Natural killer cell (primary cell): ENCODE data around the gene SRP19. TPM values are rescaled to one million over a fixed set of nuclear protein-coding genes. Genes with fewer than 3 reads are reported as not detected.
"Not testable (repeated sequence)": the region's sequence is repeated elsewhere in the genome, so short reads cannot be mapped to it uniquely, and the experiment has no call there.

Experiments used
- ATAC-seq, 3 donors: fragments of 150-1000 bp in 2 of 3; fragments of 200-7000 bp in 1 of 3; cut with Tn5 transposase; 1 replicate in 1 of 3; 2 replicates in 2 of 3; pipeline ENCODE4 v1.10.0; 2021; ENCODE audit warnings: mild to moderate bottlenecking in 2 of 3, moderate library complexity in 2 of 3
- DNase-seq, 2 donors: peaks; one replicate each; pipeline versions ENCODE4 v3.0.0 to v3.0.0-alpha.2; 2013 to 2021; ENCODE audit warnings: mixed read lengths in 1 of 2
- H3K27ac ChIP-seq: one replicate; pipeline ENCODE4 v1.5.1; 2013; ENCODE audit warnings: mild to moderate bottlenecking, low read length
- H3K27me3 ChIP-seq: one replicate; pipeline ENCODE4 v1.6.1; 2013; ENCODE audit warnings: low read length; ENCODE audit not compliant: control insufficient read depth, insufficient read depth
- H3K36me3 ChIP-seq: one replicate; pipeline ENCODE4 v1.6.1; 2013; ENCODE audit warnings: low read length; ENCODE audit not compliant: control insufficient read depth, insufficient read depth
- H3K4me1 ChIP-seq: one replicate; pipeline ENCODE4 v1.6.1; 2013; ENCODE audit warnings: low read length; ENCODE audit not compliant: control insufficient read depth, insufficient read depth
- H3K4me3 ChIP-seq: one replicate; pipeline ENCODE4 v1.5.1; 2013; ENCODE audit warnings: low read length
- H3K9me3 ChIP-seq: one replicate; pipeline ENCODE4 v1.6.1; 2013; ENCODE audit warnings: low read length; ENCODE audit not compliant: control insufficient read depth, insufficient read depth
- H3K27ac Mint-ChIP-seq, 2 donors: one replicate each; pipeline ENCODE4 v1.8.0; 2022; ENCODE audit warnings: mild to moderate bottlenecking in 2 of 2, mixed read lengths in 2 of 2, moderate library complexity in 1 of 2
- H3K27me3 Mint-ChIP-seq, 2 donors: one replicate each; pipeline ENCODE4 v1.8.0; 2022; ENCODE audit warnings: low read depth in 2 of 2, mixed read lengths in 2 of 2
- H3K36me3 Mint-ChIP-seq: one replicate; pipeline ENCODE4 v1.8.0; 2022; ENCODE audit warnings: mixed read lengths
- H3K4me1 Mint-ChIP-seq, 2 donors: one replicate each; pipeline ENCODE4 v1.8.0; 2022; ENCODE audit warnings: mixed read lengths in 2 of 2
- H3K4me3 Mint-ChIP-seq: one replicate; pipeline ENCODE4 v1.8.0; 2022; ENCODE audit warnings: mild to moderate bottlenecking, moderate library complexity, mixed read lengths
- H3K9me3 Mint-ChIP-seq, 2 donors: one replicate each; pipeline ENCODE4 v1.8.0; 2022; ENCODE audit warnings: mixed read lengths in 2 of 2
- whole genome bisulfite sequencing: methylation state at CpG from one replicate; pipeline ENCODE4 v1.1.7; 2013; ENCODE audit warnings: missing lambda C conversion rate; ENCODE audit not compliant: insufficient coverage; 5-methylcytosine and 5-hydroxymethylcytosine counted together
- intact Hi-C: fragments of 100-400 bp; cut with micrococcal nuclease; formaldehyde crosslinking; loops from one replicate; pipeline ENCODE4 v1.14.2; 2022
- total RNA-seq, 4 donors: library from RNA; stranded (reverse); fragments of 120-200 nt in 1 of 4; gene quantifications; one replicate each; pipeline versions ENCODE4 v1.2.3 to v1.2.4, GENCODE V29; 2013 to 2022
- TF ChIP-seq, protein P1 (sequence below): fragments of 200-600 bp; IDR thresholded peaks from one replicate; pipeline ENCODE4 v1.8.0; 2022; ENCODE audit warnings: antibody characterized with exemption

SRP19 gene
- total RNA-seq, 3 donors from 2014 or later (not counting 1 experiment from before 2014, with no cell fraction given) = 52.8 to 58.5 (median 54.7) TPM

GRCh38 chr5:112885001-112885400, 23.9 kb downstream of the SRP19 start:
- 98% methylated on average over 3 of the region's 3 CpGs for WGBS
- intact Hi-C loops = no loop called here
- no peak overlapping the region for H3K4me3 Mint-ChIP-seq
- peak overlapping the region in 1 of 2 donors; percentile 46 for H3K27ac Mint-ChIP-seq
- TF ChIP-seq, protein P1, sequence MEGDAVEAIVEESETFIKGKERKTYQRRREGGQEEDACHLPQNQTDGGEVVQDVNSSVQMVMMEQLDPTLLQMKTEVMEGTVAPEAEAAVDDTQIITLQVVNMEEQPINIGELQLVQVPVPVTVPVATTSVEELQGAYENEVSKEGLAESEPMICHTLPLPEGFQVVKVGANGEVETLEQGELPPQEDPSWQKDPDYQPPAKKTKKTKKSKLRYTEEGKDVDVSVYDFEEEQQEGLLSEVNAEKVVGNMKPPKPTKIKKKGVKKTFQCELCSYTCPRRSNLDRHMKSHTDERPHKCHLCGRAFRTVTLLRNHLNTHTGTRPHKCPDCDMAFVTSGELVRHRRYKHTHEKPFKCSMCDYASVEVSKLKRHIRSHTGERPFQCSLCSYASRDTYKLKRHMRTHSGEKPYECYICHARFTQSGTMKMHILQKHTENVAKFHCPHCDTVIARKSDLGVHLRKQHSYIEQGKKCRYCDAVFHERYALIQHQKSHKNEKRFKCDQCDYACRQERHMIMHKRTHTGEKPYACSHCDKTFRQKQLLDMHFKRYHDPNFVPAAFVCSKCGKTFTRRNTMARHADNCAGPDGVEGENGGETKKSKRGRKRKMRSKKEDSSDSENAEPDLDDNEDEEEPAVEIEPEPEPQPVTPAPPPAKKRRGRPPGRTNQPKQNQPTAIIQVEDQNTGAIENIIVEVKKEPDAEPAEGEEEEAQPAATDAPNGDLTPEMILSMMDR = no peak
- H3K27me3 Mint-ChIP-seq = no peaks in the 10 kb centered on the region
- peaks cover 46% of the 10 kb centered on the region for H3K36me3 ChIP-seq
- no peaks in the 10 kb centered on the region for H3K9me3 ChIP-seq
- H3K27ac ChIP-seq = no peak overlapping the region
- DNase-seq (no peak), ATAC-seq (no peak)
- H3K36me3 Mint-ChIP-seq = no peaks in the 10 kb centered on the region
- H3K4me3 ChIP-seq = no peak overlapping the region
- peaks cover 15% of the 10 kb centered on the region for H3K4me1 ChIP-seq
- H3K27me3 ChIP-seq = no peaks in the 10 kb centered on the region
- no peaks in the 10 kb centered on the region for H3K9me3 Mint-ChIP-seq
- H3K4me1 Mint-ChIP-seq = peaks cover 23 to 31% of the 10 kb centered on the region in 2 donors

DNA sequence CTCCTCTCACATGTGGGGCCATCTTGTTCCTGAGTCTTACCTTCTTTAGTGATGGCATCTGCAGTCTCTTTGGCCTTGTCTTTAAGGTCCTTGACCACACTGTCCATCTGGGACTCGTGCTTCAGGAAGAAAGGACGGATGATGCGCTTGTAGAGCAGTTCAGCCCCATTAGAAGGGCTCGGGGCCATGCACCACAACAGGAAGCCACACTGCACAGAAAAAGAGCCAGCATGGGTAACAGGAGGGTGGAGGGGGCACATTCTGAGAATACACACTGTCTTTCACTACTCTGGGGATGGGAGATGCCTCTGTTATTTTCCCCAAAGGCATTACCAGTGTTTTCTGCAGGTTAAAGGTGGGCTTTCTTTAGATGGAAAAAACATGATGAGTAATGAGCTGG, 25.9 kb downstream of the SRP19 start:
- Mint-ChIP-seq H3K27me3 (no peaks in the 10 kb centered on the region), H3K4me1 (peaks cover 23 to 32% of the 10 kb centered on the region in 2 donors), H3K27ac (peak overlapping the region; percentile 63 to 74), H3K36me3 (peaks cover 1% of the 10 kb centered on the region), H3K9me3 (no peaks in the 10 kb centered on the region), H3K4me3 (peak overlapping the region; percentile 18)
- intact Hi-C loops = no loop called here
- Histone ChIP-seq H3K9me3 (no peaks in the 10 kb centered on the region), H3K27me3 (no peaks in the 10 kb centered on the region), H3K27ac (peak overlapping the region; percentile 41), H3K4me1 (peaks cover 18% of the 10 kb centered on the region), H3K4me3 (no peak overlapping the region), H3K36me3 (peaks cover 38% of the 10 kb centered on the region)
- TF ChIP-seq, protein P1 = no peak
- 19% methylated on average over 4 of the region's 4 CpGs for WGBS
- ATAC-seq = peak; percentile 61 to 84 (median 67)
- peak in 1 of 2 donors; percentile 26 for DNase-seq

DNA sequence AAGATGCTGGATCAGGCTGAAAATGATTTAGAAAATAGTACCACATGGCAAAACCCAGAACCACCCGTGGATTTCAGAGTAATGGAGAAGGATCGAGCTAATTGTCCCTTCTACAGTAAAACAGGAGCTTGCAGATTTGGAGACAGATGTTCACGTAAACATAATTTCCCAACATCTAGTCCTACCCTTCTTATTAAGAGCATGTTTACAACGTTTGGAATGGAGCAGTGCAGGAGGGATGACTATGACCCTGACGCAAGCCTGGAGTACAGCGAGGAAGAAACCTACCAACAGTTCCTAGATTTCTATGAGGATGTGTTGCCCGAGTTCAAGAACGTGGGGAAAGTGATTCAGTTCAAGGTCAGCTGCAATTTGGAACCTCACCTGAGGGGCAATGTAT, 31.0 kb downstream of the SRP19 start:
- H3K9me3 ChIP-seq, H3K4me3 ChIP-seq, intact Hi-C loops, H3K27me3 Mint-ChIP-seq, H3K27ac ChIP-seq, H3K27me3 ChIP-seq, H3K4me3 Mint-ChIP-seq, ATAC-seq, H3K36me3 Mint-ChIP-seq, H3K9me3 Mint-ChIP-seq, DNase-seq: not testable (repeated sequence)
- WGBS = 95% methylated on average over 7 of the region's 8 CpGs
- Histone ChIP-seq H3K4me1 (peaks cover 14% of the 10 kb centered on the region), H3K36me3 (peaks cover 31% of the 10 kb centered on the region)
- Mint-ChIP-seq H3K4me1 (peaks cover 23 to 27% of the 10 kb centered on the region in 2 donors), H3K27ac (peak overlapping the region in 1 of 2 donors; percentile 8)

- WGBS = 88% methylated on average over 9 of the region's 13 CpGs
- TF ChIP-seq, protein P1 = no peak
- Histone ChIP-seq H3K36me3 (peaks cover 34% of the 10 kb centered on the region), H3K27me3 (no peaks in the 10 kb centered on the region), H3K4me3 (no peak overlapping the region), H3K4me1 (peaks cover 13% of the 10 kb centered on the region), H3K9me3 (no peaks in the 10 kb centered on the region), H3K27ac (no peak overlapping the region)
- Mint-ChIP-seq H3K36me3 (peaks cover 9% of the 10 kb centered on the region), H3K4me1 (peaks cover 18 to 27% of the 10 kb centered on the region in 2 donors), H3K9me3 (no peaks in the 10 kb centered on the region), H3K27me3 (no peaks in the 10 kb centered on the region), H3K27ac (peak overlapping the region in 1 of 2 donors; percentile 46), H3K4me3 (no peak overlapping the region)
- DNase-seq (no peak), ATAC-seq (no peak)
- intact Hi-C loops = no loop called here
These were observed 31.7 kb downstream of the SRP19 start for GRCh38 chr5:112892776-112893175.
